HG03066 (cell line): ENCODE data around the gene RPA3.

Experiments used
- ATAC-seq: cut with Tn5 transposase; IDR thresholded peaks from one replicate; pipeline ENCODE4 v1.9.1; 2021; ENCODE audit warnings: low read depth; ENCODE audit not compliant: unreplicated experiment

The RPA3 gene

DNA sequence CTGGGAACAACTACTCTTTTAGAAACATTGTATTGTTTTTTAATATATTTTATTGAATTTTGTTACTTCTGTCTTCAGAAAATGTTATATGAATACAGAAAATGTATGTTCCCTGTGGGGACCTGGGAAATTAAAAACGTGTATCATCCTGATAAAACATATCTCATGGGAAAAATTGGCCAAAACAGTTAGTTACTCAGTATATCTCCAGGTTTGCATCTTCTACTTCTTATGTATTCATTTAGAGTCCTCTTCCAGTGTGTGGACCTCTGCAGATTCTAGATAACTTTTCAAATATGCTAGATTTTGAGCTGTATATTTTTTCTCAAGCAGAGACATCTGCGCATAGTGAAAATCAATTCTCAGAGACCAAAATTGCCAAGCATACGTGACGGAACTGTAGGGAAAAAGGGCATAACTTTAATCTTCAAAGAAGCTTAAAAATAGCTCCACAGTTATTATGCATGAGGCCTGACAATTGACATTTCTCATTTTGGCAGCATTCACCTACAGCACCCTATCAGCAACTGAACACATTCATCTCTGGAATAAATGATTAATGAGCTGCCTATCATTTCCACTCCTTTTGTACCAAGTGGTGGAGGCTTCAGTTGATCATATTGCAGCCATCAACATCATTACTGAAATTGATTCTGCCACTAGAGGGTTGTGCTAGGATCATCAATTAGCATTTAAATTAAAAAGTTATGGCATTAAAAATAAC is 104.2 kb downstream of the RPA3 start:
- no peak for ATAC-seq

DNA sequence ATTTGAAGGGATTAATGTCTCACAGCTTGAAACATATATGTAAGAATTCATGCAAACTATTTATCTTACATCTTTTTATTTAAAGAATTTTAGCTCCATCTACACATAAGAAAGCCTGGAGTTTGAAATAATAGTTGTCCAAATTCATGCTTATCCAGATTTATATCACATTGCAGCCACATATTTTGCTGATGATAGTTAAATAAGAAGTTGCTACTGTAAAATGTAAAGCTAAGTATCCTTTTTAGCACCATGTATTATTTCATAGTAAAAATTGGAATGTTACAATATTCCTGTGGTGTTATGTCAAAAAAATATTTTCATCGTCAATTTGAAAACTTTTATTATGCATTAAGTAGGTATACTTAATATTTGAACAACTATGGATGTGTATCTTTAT is 105.2 kb downstream of the RPA3 start:
- ATAC-seq, result no peak

DNA sequence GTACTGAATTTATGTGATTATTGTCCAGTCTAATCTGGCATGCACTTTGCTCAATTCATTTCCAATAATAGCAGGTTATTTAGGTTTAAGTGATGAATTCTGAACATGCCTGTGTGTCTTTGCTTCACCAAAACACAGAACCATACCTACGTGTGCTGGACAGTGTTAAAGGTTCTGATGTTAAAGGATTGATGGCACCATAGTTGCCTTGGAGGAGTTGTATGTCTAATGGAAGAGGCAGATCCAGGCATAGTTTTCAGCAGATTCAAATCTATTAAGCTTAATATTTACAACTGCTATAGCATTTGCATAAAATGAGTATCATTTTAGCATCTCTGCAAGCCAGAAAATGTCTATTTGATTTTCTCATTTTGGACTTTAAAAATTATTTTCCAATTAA is 105.9 kb downstream of the RPA3 start:
- no peak for ATAC-seq

- no peak for ATAC-seq
Measured at GRCh38 chr7:7609330-7609729, 109.1 kb downstream of the RPA3 start.

GRCh38 chr7:7607010-7607409 is 111.4 kb downstream of the RPA3 start:
- no peak for ATAC-seq

DNA sequence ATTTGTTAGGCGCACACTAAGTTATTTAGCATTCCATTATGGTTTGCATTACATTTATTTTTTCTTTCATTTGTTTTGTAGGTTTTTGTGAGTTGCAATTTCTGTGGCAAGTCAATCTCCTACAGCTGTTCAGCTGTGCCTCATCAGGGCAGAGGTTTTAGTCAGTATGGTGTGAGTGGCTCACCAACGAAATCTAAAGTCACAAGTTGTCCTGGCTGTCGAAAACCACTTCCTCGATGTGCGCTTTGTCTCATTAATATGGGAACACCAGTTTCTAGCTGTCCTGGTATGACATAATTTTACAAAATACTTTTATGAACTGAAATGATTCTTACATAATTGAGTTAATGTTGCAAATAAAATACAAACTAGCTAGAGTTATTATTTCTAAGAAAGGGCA is 122.2 kb downstream of the RPA3 start:
- ATAC-seq, result no peak

DNA sequence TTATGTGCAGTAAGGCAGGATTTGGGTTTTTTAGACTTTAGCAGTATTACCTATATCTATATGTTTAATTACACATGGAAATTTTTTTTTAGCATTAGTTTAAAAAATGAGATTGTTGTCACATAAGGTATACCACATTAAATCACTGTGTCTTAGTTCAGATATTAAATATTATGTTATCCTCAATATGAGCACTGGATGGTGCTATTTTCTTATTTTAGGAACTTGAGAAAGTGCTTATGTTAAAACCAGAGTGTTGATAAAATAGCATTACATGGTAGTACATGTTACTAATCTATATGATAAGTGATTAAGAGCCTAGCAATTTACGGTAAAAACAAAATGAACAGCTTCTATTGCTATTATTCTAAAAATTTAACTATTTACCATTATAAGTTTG is 123.0 kb downstream of the RPA3 start:
- no peak for ATAC-seq
